Measurements from ENCODE around the gene MPHOSPH9.

MPHOSPH9 gene, protein sequence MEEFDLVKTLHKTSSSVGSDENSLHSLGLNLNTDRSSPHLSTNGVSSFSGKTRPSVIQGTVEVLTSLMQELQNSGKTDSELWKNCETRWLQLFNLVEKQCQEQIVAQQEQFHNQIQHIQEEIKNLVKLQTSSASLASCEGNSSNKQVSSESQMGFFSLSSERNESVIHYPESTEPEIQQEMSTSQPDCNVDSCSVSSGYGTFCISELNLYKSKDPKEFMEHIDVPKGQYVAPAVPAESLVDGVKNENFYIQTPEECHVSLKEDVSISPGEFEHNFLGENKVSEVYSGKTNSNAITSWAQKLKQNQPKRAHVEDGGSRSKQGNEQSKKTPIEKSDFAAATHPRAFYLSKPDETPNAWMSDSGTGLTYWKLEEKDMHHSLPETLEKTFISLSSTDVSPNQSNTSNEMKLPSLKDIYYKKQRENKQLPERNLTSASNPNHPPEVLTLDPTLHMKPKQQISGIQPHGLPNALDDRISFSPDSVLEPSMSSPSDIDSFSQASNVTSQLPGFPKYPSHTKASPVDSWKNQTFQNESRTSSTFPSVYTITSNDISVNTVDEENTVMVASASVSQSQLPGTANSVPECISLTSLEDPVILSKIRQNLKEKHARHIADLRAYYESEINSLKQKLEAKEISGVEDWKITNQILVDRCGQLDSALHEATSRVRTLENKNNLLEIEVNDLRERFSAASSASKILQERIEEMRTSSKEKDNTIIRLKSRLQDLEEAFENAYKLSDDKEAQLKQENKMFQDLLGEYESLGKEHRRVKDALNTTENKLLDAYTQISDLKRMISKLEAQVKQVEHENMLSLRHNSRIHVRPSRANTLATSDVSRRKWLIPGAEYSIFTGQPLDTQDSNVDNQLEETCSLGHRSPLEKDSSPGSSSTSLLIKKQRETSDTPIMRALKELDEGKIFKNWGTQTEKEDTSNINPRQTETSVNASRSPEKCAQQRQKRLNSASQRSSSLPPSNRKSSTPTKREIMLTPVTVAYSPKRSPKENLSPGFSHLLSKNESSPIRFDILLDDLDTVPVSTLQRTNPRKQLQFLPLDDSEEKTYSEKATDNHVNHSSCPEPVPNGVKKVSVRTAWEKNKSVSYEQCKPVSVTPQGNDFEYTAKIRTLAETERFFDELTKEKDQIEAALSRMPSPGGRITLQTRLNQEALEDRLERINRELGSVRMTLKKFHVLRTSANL

DNA sequence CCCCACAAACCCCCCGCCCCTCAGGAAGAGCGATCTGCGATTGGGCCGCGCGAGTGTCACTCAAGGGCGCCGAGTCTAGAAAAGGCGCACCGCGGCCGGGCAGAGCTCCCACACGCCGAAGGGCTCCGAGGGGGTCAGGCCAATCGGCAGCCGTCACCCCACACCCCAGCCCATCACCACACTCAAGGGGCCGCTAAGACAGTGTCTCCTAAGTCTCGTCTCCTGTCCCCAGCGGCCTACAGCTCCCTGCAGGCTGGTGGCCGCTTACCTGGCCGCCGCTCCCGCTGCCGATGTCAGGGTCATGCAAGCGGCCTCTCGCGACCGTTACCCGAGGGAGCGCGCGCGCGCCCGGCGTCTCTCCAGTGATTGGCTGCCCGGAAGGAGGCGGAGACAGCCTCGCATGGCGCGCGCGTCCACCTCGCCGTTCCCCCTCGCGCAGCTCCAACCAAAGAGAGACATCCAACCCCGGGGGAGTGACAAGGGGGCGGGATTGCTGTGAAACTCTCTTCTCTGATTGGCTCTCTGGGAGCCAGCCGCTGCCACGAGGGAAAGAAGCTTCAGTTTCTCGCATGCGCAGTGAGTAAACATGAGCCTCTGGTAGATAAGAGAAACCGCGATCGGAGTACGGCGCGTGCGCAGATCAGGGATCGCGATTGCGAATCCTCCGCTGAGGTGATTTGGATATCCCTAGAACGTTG is at the start of gene MPHOSPH9, which contains the start of gene MTRFR:
MPHOSPH9 (minus strand) TSS at position 335 of the 698 bp plus-strand sequence. CDS start 2,777 bp downstream, outside the sequence.
MTRFR (plus strand) TSS at position 630 of the 698 bp plus-strand sequence. CDS start 20,239 bp downstream, outside the sequence.
- H3K4me1 ChIP-seq (ENCODE audit: control insufficient read depth in 1 of 2, insufficient read depth in 2 of 2, low read length in 2 of 2), result peaks cover 16 to 29% of the 10 kb centered on the region in 2 donors
- H3K27me3 ChIP-seq (ENCODE audit: control insufficient read depth in 1 of 2, insufficient read depth in 2 of 2, low read length in 2 of 2), result no peaks in the 10 kb centered on the region
- peaks cover 4 to 5% of the 10 kb centered on the region in 2 donors for H3K36me3 ChIP-seq (ENCODE audit: control insufficient read depth in 1 of 2, insufficient read depth in 2 of 2, low read length in 2 of 2)
- H3K4me3 ChIP-seq (ENCODE audit: low read depth in 1 of 2, low read length in 2 of 2), result peak within 1 kb of the TSS; percentile 94 to 99
- peak within 1 kb of the TSS; percentile 93 for H3K27ac ChIP-seq (ENCODE audit: low read depth, low read length)
- peak within 1 kb of the TSS; percentile 91 to 98 for H3K9ac ChIP-seq (ENCODE audit: low read depth in 1 of 2, low read length in 2 of 2)
- H3K9me3 ChIP-seq (ENCODE audit: control insufficient read depth in 1 of 2, low read length in 2 of 2), result no peaks in the 10 kb centered on the region

DNA sequence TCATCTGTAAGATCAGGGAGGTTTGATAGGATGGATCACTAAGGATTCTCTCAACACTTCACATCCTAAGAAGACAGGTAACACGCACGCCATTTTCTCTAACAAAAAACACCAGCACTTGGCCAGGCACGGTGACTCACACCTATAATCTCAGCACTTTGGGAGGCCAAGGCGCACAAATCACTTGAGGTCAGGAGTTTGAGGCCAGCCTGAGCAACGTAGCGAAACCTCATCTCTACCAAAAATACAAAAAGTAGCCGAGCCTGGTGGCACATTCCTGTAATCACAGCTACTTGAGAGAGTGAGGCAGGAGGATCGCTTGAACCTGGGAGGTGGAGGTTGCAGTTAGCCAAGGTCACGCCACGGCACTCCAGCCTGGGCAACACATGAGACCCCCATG is 49.2 kb upstream of the MPHOSPH9 start:
- Histone ChIP-seq H3K27me3 (ENCODE audit: control insufficient read depth in 1 of 2, insufficient read depth in 2 of 2, low read length in 2 of 2) (no peaks in the 10 kb centered on the region), H3K9me3 (ENCODE audit: control insufficient read depth in 1 of 2, low read length in 2 of 2) (no peaks in the 10 kb centered on the region), H3K36me3 (ENCODE audit: control insufficient read depth in 1 of 2, insufficient read depth in 2 of 2, low read length in 2 of 2) (no peaks in the 10 kb centered on the region), H3K9ac (ENCODE audit: low read depth in 1 of 2, low read length in 2 of 2) (no peak overlapping the region), H3K4me3 (ENCODE audit: low read depth in 1 of 2, low read length in 2 of 2) (no peak overlapping the region), H3K4me1 (ENCODE audit: control insufficient read depth in 1 of 2, insufficient read depth in 2 of 2, low read length in 2 of 2) (no peaks in the 10 kb centered on the region), H3K27ac (ENCODE audit: low read depth, low read length) (no peak overlapping the region)

DNA sequence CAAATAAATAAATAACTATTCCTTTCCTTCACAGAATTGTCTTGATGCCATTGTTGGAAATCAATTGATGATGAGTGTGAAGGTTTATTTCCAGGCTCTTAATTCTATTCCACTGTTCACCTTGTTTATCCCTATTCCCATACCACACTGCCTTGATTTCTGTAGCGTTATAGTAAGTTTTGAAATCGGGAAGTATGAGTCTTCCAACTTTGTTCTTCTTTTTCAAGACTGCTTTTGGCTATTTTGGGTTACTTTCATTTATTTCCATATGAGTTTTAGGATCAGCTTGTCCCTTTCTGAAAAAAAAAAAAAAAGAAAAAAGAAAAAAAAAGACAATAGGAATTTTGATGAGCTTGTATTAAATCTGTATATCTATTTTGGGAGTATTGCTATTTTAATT is 48.0 kb upstream of the MPHOSPH9 start:
- H3K4me1 ChIP-seq (ENCODE audit: control insufficient read depth in 1 of 2, insufficient read depth in 2 of 2, low read length in 2 of 2), result no peaks in the 10 kb centered on the region
- no peaks in the 10 kb centered on the region for H3K27me3 ChIP-seq (ENCODE audit: control insufficient read depth in 1 of 2, insufficient read depth in 2 of 2, low read length in 2 of 2)
- no peak overlapping the region for H3K9ac ChIP-seq (ENCODE audit: low read depth in 1 of 2, low read length in 2 of 2)
- H3K9me3 ChIP-seq (ENCODE audit: control insufficient read depth in 1 of 2, low read length in 2 of 2), result no peaks in the 10 kb centered on the region
- no peaks in the 10 kb centered on the region for H3K36me3 ChIP-seq (ENCODE audit: control insufficient read depth in 1 of 2, insufficient read depth in 2 of 2, low read length in 2 of 2)
- H3K4me3 ChIP-seq (ENCODE audit: low read depth in 1 of 2, low read length in 2 of 2), result no peak overlapping the region
- H3K27ac ChIP-seq (ENCODE audit: low read depth, low read length), result no peak overlapping the region

DNA sequence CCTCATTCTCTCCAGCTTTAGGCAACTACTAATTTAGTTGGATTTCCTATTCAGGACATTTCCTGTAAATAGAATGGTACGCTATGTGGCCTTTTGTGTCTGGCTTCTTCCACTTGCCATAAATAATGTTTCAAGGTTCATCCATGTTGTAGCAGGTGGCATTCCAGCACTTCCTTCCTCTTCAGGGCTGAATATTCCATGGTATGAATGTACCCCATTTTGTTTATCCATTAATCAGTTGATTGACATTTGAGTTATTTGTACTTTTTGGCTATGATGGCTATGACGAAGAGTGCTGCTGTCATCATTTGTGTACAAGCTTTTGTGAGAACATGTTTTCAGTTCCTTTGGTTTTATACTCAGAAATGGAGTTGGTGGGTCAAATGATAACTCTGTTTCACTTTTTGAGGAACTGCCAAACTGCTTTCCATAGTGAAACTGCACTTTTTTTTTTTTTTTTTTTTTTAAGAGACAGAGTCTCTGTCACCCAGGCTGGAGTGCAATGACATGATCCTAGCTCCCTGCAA is 45.2 kb upstream of the MPHOSPH9 start:
- no peak overlapping the region for H3K27ac ChIP-seq (ENCODE audit: low read depth, low read length)

DNA sequence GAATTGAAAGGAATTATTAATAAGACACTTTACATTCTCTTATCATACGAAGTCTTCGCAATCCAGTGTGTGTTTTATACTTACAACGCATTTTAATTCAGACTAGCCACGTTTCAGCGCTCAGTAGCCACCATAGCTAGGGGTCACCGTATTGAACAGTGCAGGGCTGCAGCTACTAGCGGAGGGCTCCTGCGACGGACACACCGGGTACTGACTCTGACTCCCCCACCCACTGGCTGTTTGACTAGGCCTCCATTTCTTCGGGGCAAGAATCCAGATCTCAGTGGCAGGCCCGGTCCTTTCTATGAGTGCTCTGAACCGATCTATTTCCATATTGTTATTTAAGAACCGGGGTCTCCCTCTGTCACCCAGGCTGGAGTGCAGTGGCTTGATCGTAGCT is 40.2 kb upstream of the MPHOSPH9 start:
- Histone ChIP-seq H3K36me3 (ENCODE audit: control insufficient read depth in 1 of 2, insufficient read depth in 2 of 2, low read length in 2 of 2) (no peaks in the 10 kb centered on the region), H3K9me3 (ENCODE audit: control insufficient read depth in 1 of 2, low read length in 2 of 2) (no peaks in the 10 kb centered on the region), H3K4me1 (ENCODE audit: control insufficient read depth in 1 of 2, insufficient read depth in 2 of 2, low read length in 2 of 2) (peaks cover 17 to 24% of the 10 kb centered on the region in 2 donors), H3K4me3 (ENCODE audit: low read depth in 1 of 2, low read length in 2 of 2) (no peak overlapping the region), H3K27me3 (ENCODE audit: control insufficient read depth in 1 of 2, insufficient read depth in 2 of 2, low read length in 2 of 2) (no peaks in the 10 kb centered on the region), H3K9ac (ENCODE audit: low read depth in 1 of 2, low read length in 2 of 2) (no peak overlapping the region), H3K27ac (ENCODE audit: low read depth, low read length) (no peak overlapping the region)

More for the DNA sequence above, 45.2 kb upstream of the MPHOSPH9 start:
- Histone ChIP-seq H3K4me1 (ENCODE audit: control insufficient read depth in 1 of 2, insufficient read depth in 2 of 2, low read length in 2 of 2) (no peaks in the 10 kb centered on the region), H3K9me3 (ENCODE audit: control insufficient read depth in 1 of 2, low read length in 2 of 2) (no peaks in the 10 kb centered on the region), H3K4me3 (ENCODE audit: low read depth in 1 of 2, low read length in 2 of 2) (no peak overlapping the region), H3K36me3 (ENCODE audit: control insufficient read depth in 1 of 2, insufficient read depth in 2 of 2, low read length in 2 of 2) (no peaks in the 10 kb centered on the region), H3K9ac (ENCODE audit: low read depth in 1 of 2, low read length in 2 of 2) (no peak overlapping the region), H3K27me3 (ENCODE audit: control insufficient read depth in 1 of 2, insufficient read depth in 2 of 2, low read length in 2 of 2) (no peaks in the 10 kb centered on the region)

DNA sequence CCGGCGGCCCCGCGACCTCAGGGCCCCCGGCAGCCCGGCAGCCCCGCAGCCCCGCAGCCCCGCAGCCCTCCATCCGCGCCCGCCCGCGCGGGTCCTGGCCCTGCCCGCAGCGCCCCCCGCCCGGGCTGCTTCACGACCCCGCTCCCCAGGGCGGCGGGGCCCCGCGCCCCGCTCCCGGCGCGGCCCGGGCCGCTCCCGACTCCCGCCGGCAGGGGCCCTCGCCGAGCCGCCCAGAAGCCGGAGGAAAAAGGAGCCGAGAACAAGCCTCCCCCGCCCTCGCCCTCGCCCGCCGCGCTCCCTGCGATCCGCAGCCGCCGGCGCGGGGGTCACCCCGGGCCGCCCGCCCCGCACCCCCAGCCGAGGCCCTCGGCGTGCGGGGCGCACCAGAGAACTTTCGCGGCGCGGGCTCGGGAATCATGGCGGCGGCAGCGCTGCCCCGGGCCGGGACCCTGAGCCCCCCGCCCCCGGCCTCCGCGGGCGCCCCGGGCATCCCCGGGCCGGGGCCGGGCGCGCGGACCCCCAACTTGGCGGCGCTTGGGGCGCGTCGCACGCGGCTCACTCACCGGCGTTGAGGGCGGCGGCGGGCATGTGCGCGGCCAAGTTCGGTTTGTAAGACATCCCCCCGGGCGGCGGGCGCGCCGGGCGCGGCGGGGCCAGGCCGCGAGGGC is 38.2 kb upstream of the MPHOSPH9 start:
- Histone ChIP-seq H3K9me3 (ENCODE audit: control insufficient read depth in 1 of 2, low read length in 2 of 2) (no peaks in the 10 kb centered on the region), H3K27me3 (ENCODE audit: control insufficient read depth in 1 of 2, insufficient read depth in 2 of 2, low read length in 2 of 2) (no peaks in the 10 kb centered on the region), H3K4me1 (ENCODE audit: control insufficient read depth in 1 of 2, insufficient read depth in 2 of 2, low read length in 2 of 2) (peaks cover 17 to 24% of the 10 kb centered on the region in 2 donors), H3K36me3 (ENCODE audit: control insufficient read depth in 1 of 2, insufficient read depth in 2 of 2, low read length in 2 of 2) (peaks cover 7 to 9% of the 10 kb centered on the region in 2 donors), H3K9ac (ENCODE audit: low read depth in 1 of 2, low read length in 2 of 2) (peak overlapping the region in 1 of 2 donors; percentile 72), H3K4me3 (ENCODE audit: low read depth in 1 of 2, low read length in 2 of 2) (peak overlapping the region in 1 of 2 donors; percentile 74), H3K27ac (ENCODE audit: low read depth, low read length) (no peak overlapping the region)

DNA sequence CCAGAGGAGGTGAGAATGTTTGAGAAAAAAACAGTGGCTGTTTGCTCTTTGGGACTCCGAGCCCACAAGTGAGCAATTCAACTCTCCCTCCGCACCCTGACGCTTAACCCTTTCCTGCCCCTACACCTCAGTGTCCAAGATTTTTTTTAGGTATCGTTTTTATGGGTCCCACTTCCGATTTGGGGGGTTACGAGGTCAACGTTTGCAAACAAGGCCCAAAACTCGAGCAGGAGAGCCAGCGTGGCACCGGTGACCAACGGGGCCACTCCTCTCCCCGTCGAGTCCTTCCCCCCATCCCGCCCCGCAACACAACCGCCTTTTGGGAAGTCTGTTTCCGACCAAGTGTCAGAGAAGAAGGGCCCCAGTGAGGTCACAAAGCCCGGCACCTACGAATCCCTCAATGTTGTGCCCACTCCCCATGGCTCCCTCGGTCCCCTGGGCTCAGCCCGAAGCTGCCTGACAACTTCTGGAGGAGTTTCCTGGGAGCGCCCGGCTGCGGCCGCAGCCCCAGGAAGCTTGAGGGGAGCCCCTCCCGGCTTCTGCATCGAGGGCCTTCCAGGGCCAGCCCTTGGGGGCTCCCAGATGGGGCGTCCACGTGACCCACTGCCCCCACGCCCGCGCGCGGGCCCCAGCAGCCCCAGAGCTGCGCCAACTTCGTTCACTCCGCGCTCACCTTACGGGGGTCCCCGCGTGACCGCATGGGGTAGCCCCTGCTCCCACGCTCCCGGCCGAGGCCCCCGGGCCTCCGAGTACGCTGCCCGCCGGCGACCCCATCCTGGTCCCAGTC is 37.5 kb upstream of the MPHOSPH9 start:
- Histone ChIP-seq H3K4me1 (ENCODE audit: control insufficient read depth in 1 of 2, insufficient read depth in 2 of 2, low read length in 2 of 2) (peaks cover 17 to 24% of the 10 kb centered on the region in 2 donors), H3K27me3 (ENCODE audit: control insufficient read depth in 1 of 2, insufficient read depth in 2 of 2, low read length in 2 of 2) (no peaks in the 10 kb centered on the region), H3K4me3 (ENCODE audit: low read depth in 1 of 2, low read length in 2 of 2) (peak overlapping the region; percentile 74 to 82), H3K9me3 (ENCODE audit: control insufficient read depth in 1 of 2, low read length in 2 of 2) (no peaks in the 10 kb centered on the region), H3K9ac (ENCODE audit: low read depth in 1 of 2, low read length in 2 of 2) (peak overlapping the region; percentile 72 to 79), H3K27ac (ENCODE audit: low read depth, low read length) (peak overlapping the region; percentile 13), H3K36me3 (ENCODE audit: control insufficient read depth in 1 of 2, insufficient read depth in 2 of 2, low read length in 2 of 2) (peaks cover 9 to 10% of the 10 kb centered on the region in 2 donors)

DNA sequence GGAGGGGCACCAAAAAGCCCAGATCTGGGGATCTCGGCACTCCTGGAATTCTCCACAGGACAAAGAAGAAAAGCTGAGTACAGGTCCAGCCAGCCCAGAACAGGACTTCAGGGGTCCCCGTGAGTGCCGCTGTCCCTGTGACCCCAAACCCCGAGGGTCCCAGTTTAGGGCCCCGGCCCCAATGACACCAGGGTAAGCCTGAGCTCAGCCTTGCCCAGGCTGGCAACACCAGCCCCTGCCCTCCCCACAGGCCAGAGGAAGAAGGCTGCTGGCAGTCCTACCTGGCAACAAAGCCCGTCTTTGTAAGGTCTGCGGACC is 36.9 kb upstream of the MPHOSPH9 start:
- Histone ChIP-seq H3K27ac (ENCODE audit: low read depth, low read length) (peak overlapping the region; percentile 13), H3K9me3 (ENCODE audit: control insufficient read depth in 1 of 2, low read length in 2 of 2) (no peaks in the 10 kb centered on the region), H3K4me1 (ENCODE audit: control insufficient read depth in 1 of 2, insufficient read depth in 2 of 2, low read length in 2 of 2) (peaks cover 17 to 24% of the 10 kb centered on the region in 2 donors), H3K9ac (ENCODE audit: low read depth in 1 of 2, low read length in 2 of 2) (peak overlapping the region; percentile 72 to 79), H3K27me3 (ENCODE audit: control insufficient read depth in 1 of 2, insufficient read depth in 2 of 2, low read length in 2 of 2) (no peaks in the 10 kb centered on the region), H3K36me3 (ENCODE audit: control insufficient read depth in 1 of 2, insufficient read depth in 2 of 2, low read length in 2 of 2) (peaks cover 9 to 12% of the 10 kb centered on the region in 2 donors), H3K4me3 (ENCODE audit: low read depth in 1 of 2, low read length in 2 of 2) (peak overlapping the region; percentile 74 to 82)
